ENCODE data around the gene THRA. TPM values are rescaled to one million over a fixed set of nuclear protein-coding genes. Genes with fewer than 3 reads are reported as not detected.

THRA gene
- total and polyA plus RNA-seq, 2 donors (not counting 3 experiments of a cell fraction or from before 2014, with no cell fraction given): 17.4 to 29.6 TPM

DNA sequence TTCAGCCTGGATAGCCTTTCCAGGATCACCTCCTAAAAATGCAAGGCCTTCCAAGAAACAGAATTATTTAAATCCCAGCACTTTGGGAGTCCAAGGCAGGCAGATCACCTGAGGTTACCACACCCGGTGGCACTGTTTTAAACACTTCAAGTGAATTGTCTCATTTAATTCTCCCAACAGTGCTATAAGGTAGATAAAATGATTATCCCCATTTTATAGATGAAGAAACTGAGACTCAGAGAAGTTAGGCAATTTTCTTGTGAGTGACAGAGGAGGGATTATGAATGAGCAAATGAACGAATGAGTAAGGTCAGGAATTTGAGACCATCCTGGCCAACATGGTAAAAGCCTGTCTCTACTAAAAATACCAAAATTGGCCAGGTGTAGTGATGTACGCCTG is 16.8 kb downstream of the THRA start:
- no TSS peak for BruUV-seq (replicated peaks)
- intact Hi-C loops (cut with micrococcal nuclease): no loop called here

More for the DNA sequence above, 16.8 kb downstream of the THRA start:
- H3K9me1 ChIP-seq (replicated peaks; ENCODE audit: control insufficient read depth, extremely low read depth, insufficient read depth, low read length): no peaks in the 10 kb centered on the region
- H3K9me3 ChIP-seq (replicated peaks; ENCODE audit: control insufficient read depth, insufficient read depth, low read length): no peaks in the 10 kb centered on the region
- ChIA-PET CTCF (no interaction called here), POLR2A (no interaction called here)
- FAIRE-seq (no peak), DNase-seq (ENCODE audit: low read depth, low spot score) (no peak)
- dilution Hi-C loops (cut with MboI; ENCODE audit: extremely low pct_ligation_motif_present, low sequenced_read_pairs): no loop called here
- H3K27ac ChIP-seq (ENCODE audit: insufficient read depth, low read depth, low read length): no peak overlapping the region
- H3K27me3 ChIP-seq (ENCODE audit: control insufficient read depth in 2 of 2, insufficient read depth in 2 of 2, low read length in 2 of 2): no peaks in the 10 kb centered on the region
- TF ChIP-seq POLR2A (IDR thresholded peaks at IDR 0.05; ENCODE audit: low read depth, low read length) (no peak), FOS (IDR thresholded peaks at IDR 0.05; ENCODE audit: borderline replicate concordance, insufficient read depth, low read length) (no peak), JUN (IDR thresholded peaks at IDR 0.05; ENCODE audit: borderline replicate concordance, insufficient read depth, insufficient read length, low read depth) (no peak), GATA2 (IDR thresholded peaks at IDR 0.05; ENCODE audit: insufficient read depth, insufficient read length, low read depth, low read length) (no peak), MYC (IDR thresholded peaks at IDR 0.05; ENCODE audit: low read depth, low read length) (no peak), EZH2 (IDR thresholded peaks at IDR 0.05; ENCODE audit: borderline replicate concordance, low read depth, low read length, severe bottlenecking) (no peak), POLR2AphosphoS5 (IDR thresholded peaks at IDR 0.05; ENCODE audit: insufficient read depth, low read depth, low read length) (no peak)
- TF ChIP-seq, protein P1, sequence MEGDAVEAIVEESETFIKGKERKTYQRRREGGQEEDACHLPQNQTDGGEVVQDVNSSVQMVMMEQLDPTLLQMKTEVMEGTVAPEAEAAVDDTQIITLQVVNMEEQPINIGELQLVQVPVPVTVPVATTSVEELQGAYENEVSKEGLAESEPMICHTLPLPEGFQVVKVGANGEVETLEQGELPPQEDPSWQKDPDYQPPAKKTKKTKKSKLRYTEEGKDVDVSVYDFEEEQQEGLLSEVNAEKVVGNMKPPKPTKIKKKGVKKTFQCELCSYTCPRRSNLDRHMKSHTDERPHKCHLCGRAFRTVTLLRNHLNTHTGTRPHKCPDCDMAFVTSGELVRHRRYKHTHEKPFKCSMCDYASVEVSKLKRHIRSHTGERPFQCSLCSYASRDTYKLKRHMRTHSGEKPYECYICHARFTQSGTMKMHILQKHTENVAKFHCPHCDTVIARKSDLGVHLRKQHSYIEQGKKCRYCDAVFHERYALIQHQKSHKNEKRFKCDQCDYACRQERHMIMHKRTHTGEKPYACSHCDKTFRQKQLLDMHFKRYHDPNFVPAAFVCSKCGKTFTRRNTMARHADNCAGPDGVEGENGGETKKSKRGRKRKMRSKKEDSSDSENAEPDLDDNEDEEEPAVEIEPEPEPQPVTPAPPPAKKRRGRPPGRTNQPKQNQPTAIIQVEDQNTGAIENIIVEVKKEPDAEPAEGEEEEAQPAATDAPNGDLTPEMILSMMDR (IDR thresholded peaks at IDR 0.05; ENCODE audit: extremely low read depth in 1 of 2, insufficient read depth in 1 of 2, low read depth in 1 of 2, low read length in 2 of 2): no peak
- TF ChIP-seq, protein P2, sequence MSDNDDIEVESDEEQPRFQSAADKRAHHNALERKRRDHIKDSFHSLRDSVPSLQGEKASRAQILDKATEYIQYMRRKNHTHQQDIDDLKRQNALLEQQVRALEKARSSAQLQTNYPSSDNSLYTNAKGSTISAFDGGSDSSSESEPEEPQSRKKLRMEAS (IDR thresholded peaks at IDR 0.05; ENCODE audit: insufficient read depth, insufficient read length): no peak
- peaks cover 0 to 14% of the 10 kb centered on the region in 2 experiments for H3K36me3 ChIP-seq (ENCODE audit: control insufficient read depth in 2 of 2, extremely low read depth in 1 of 2, insufficient read depth in 2 of 2, low read length in 2 of 2)
- H2AFZ ChIP-seq (ENCODE audit: low read depth, low read length): no peak overlapping the region
- H3K4me2 ChIP-seq (ENCODE audit: insufficient read depth, low read length): no peak overlapping the region
- H4K20me1 ChIP-seq (replicated peaks; ENCODE audit: control insufficient read depth, extremely low read depth, insufficient read depth, low read length): no peaks in the 10 kb centered on the region
- peaks cover 3% of the 10 kb centered on the region for H3K4me1 ChIP-seq (ENCODE audit: control insufficient read depth, extremely low read depth, insufficient read depth, low read length)
- no peak overlapping the region for H3K4me3 ChIP-seq (replicated peaks in 1 of 3; ENCODE audit: insufficient read depth in 1 of 3, low read depth in 1 of 3, low read length in 3 of 3)
- H3K79me2 ChIP-seq (ENCODE audit: control insufficient read depth, insufficient read depth, low read length): no peaks in the 10 kb centered on the region
- no peak overlapping the region for H3K9ac ChIP-seq (replicated peaks; ENCODE audit: extremely low read depth, insufficient read depth, low read length)

Measured in endothelial cell of umbilical vein (primary cell).